Measurements from ENCODE around the gene RGS12. TPM values are rescaled to one million over a fixed set of nuclear protein-coding genes. Genes with fewer than 3 reads are reported as not detected.

RGS12 gene
- total and polyA plus RNA-seq, 2 of the 13 experiments (the other 11 are each of a cell fraction or from before 2014, with no cell fraction given) = 21.0 to 27.7 TPM

DNA sequence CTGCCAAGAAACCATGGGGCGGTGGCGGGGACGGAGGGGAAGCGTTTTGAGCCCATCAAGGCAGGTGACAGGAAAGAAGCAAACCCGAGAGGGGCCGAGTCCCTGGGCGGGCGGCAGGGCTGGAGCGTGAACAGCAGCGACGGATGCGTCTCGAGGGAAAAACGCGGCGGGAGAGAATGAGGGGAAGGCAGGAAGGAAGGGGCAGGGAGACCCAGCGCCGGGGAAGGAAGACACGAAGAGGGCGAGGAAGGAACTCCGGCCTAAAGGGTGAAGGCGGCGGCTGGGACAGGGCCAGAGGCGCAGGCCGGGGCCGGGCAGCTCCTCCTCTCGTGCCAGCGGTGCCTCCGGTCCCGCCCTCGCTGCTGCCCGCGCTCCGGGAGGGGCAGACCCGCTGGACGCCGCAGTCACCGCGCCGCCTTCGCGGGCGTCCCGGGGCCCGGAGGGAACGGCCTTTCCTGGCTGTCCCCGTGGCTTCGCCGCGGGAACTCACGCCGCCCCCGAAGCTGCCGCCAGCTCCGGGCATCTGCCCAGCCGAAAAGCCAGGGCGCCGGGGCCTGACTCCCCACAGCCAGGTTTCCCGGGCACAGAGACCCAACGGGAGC, 751 bp upstream of the RGS12 start (continued):
- TF ChIP-seq NR0B2 (CRISPR knock-in tag; IDR thresholded peaks at IDR 0.05) = 0 out of 2 replicates have a peak, but pooled peaks have one; percentile 4
- TF ChIP-seq ZIK1 (CRISPR knock-in tag; IDR thresholded peaks at IDR 0.05; ENCODE audit: borderline replicate concordance, low read depth) = peak; percentile 11; the same call in 1 of the 2 replicates
- TF ChIP-seq, protein P1, sequence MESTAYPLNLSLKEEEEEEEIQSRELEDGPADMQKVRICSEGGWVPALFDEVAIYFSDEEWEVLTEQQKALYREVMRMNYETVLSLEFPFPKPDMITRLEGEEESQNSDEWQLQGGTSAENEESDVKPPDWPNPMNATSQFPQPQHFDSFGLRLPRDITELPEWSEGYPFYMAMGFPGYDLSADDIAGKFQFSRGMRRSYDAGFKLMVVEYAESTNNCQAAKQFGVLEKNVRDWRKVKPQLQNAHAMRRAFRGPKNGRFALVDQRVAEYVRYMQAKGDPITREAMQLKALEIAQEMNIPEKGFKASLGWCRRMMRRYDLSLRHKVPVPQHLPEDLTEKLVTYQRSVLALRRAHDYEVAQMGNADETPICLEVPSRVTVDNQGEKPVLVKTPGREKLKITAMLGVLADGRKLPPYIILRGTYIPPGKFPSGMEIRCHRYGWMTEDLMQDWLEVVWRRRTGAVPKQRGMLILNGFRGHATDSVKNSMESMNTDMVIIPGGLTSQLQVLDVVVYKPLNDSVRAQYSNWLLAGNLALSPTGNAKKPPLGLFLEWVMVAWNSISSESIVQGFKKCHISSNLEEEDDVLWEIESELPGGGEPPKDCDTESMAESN (CRISPR knock-in tag; conservative IDR thresholded peaks at IDR 0.05) = no peak
- no peak for TF ChIP-seq CBX2 (IDR thresholded peaks at IDR 0.05; ENCODE audit: low read depth, low read length)
- no peak for TF ChIP-seq CBX2 (CRISPR knock-in tag; IDR thresholded peaks at IDR 0.05; ENCODE audit: low read depth)
- TF ChIP-seq, protein P2, sequence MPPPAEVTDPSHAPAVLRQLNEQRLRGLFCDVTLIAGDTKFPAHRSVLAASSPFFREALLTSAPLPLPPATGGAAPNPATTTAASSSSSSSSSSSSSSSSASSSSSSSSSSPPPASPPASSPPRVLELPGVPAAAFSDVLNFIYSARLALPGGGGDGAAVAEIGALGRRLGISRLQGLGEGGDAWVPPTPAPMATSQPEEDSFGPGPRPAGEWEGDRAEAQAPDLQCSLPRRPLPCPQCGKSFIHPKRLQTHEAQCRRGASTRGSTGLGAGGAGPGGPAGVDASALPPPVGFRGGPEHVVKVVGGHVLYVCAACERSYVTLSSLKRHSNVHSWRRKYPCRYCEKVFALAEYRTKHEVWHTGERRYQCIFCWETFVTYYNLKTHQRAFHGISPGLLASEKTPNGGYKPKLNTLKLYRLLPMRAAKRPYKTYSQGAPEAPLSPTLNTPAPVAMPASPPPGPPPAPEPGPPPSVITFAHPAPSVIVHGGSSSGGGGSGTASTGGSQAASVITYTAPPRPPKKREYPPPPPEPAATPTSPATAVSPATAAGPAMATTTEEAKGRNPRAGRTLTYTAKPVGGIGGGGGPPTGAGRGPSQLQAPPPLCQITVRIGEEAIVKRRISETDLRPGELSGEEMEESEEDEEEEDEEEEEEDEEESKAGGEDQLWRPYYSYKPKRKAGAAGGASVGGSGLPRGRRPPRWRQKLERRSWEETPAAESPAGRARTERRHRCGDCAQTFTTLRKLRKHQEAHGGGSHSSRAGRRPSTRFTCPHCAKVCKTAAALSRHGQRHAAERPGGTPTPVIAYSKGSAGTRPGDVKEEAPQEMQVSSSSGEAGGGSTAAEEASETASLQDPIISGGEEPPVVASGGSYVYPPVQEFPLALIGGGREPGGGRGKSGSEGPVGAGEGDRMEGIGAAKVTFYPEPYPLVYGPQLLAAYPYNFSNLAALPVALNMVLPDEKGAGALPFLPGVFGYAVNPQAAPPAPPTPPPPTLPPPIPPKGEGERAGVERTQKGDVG (CRISPR knock-in tag; IDR thresholded peaks at IDR 0.05; ENCODE audit: borderline replicate concordance) = no peak
- no peak for TF ChIP-seq ZNF224 (CRISPR knock-in tag; IDR thresholded peaks at IDR 0.05)
- TF ChIP-seq SNAPC4 (CRISPR knock-in tag; IDR thresholded peaks at IDR 0.05) = no peak
- TF ChIP-seq, protein P3, sequence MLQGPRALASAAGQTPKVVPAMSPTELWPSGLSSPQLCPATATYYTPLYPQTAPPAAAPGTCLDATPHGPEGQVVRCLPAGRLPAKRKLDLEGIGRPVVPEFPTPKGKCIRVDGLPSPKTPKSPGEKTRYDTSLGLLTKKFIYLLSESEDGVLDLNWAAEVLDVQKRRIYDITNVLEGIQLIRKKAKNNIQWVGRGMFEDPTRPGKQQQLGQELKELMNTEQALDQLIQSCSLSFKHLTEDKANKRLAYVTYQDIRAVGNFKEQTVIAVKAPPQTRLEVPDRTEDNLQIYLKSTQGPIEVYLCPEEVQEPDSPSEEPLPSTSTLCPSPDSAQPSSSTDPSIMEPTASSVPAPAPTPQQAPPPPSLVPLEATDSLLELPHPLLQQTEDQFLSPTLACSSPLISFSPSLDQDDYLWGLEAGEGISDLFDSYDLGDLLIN (CRISPR knock-in tag; IDR thresholded peaks at IDR 0.05; ENCODE audit: borderline replicate concordance) = no peak
- TF ChIP-seq ARID2 (CRISPR knock-in tag; IDR thresholded peaks at IDR 0.05; ENCODE audit: borderline replicate concordance) = 0 out of 2 replicates have a peak, but pooled peaks have one; percentile 12
- TF ChIP-seq ZNF530 (CRISPR knock-in tag; IDR thresholded peaks at IDR 0.05; ENCODE audit: low read depth) = no peak
- TF ChIP-seq MTA1 (CRISPR knock-in tag; IDR thresholded peaks at IDR 0.05; ENCODE audit: borderline replicate concordance) = 0 out of 2 replicates have a peak, but pooled peaks have one; percentile 55
- no peak for TF ChIP-seq RFX1 (IDR thresholded peaks at IDR 0.05)
- TF ChIP-seq ARNT (IDR thresholded peaks at IDR 0.05) = no peak
- no peak; the same call in 1 of the 2 replicates for TF ChIP-seq ZNF709 (CRISPR knock-in tag; IDR thresholded peaks at IDR 0.05)

Measured in HepG2 (cell line).